ENCODE results near the gene KAZN. TPM values are rescaled to one million over a fixed set of nuclear protein-coding genes. Genes with fewer than 3 reads are reported as not detected.

The KAZN gene
- polyA plus RNA-seq, 1 of the 3 experiments (the other 2 are of a cell fraction), result 6.8 TPM

- no peak overlapping the region for H2AFZ ChIP-seq (ENCODE audit: low read depth)
- WGBS (ENCODE audit: low lambda C conversion rate), result 85% methylated on average over 3 of the region's 9 CpGs
- POLR2A ChIA-PET, result no interaction called here
- no peaks in the 10 kb centered on the region for H3F3A ChIP-seq (replicated peaks; ENCODE audit: insufficient read depth)
- H4K20me1 ChIP-seq (ENCODE audit: insufficient read depth), result no peaks in the 10 kb centered on the region
- H3K27ac ChIP-seq (ENCODE audit: low read depth in 2 of 2, low read length in 1 of 2), result no peak overlapping the region
- no peaks in the 10 kb centered on the region for H3K36me3 ChIP-seq (replicated peaks in 1 of 2; ENCODE audit: control insufficient read depth in 1 of 2, insufficient read depth in 2 of 2, low read length in 1 of 2)
- H3K9me3 ChIP-seq, result no peaks in the 10 kb centered on the region
- H3K4me3 ChIP-seq (ENCODE audit: low read depth in 2 of 2, low read length in 1 of 2), result no peak overlapping the region
- TF ChIP-seq EP300 (IDR thresholded peaks at IDR 0.05; ENCODE audit: borderline replicate concordance in 1 of 2, low read depth in 1 of 2, low read length in 1 of 2) (no peak), CTCF (IDR thresholded peaks at IDR 0.05) (no peak), NFIC (IDR thresholded peaks at IDR 0.05; ENCODE audit: borderline replicate concordance) (no peak), FOXM1 (IDR thresholded peaks at IDR 0.05; ENCODE audit: low read depth) (no peak), FOXJ3 (CRISPR knock-in tag; IDR thresholded peaks at IDR 0.05) (no peak), SIN3A (IDR thresholded peaks at IDR 0.05; ENCODE audit: borderline replicate concordance, low read depth, low read length) (no peak)
- no peaks in the 10 kb centered on the region for H3K9me2 ChIP-seq
- DNase-seq, result no peak
- peaks cover 0 to 6% of the 10 kb centered on the region in 2 experiments; a peak in 2 of 4 replicates for H3K4me1 ChIP-seq (ENCODE audit: control insufficient read depth in 1 of 2, insufficient read depth in 2 of 2, low read depth in 1 of 2, low read length in 1 of 2)
- no peaks in the 10 kb centered on the region for H3K27me3 ChIP-seq (ENCODE audit: insufficient read depth)
- CTCF ChIA-PET, result interaction anchor here (0.6 to 3.6 kb wide), 6 partner anchors 10 to 221 kb away, joined by 3 to 20 read pairs (median 3); partner anchors contain the start of gene TMEM51
- H3K79me2 ChIP-seq (ENCODE audit: insufficient read depth), result no peaks in the 10 kb centered on the region
- no peak overlapping the region for H3K4me2 ChIP-seq
- no peak overlapping the region for H3K9ac ChIP-seq
Observed at GRCh38 chr1:15110128-15110866, 511.8 kb downstream of the KAZN start.

- 79% methylated on average over 2 of the region's 2 CpGs for WGBS (ENCODE audit: low lambda C conversion rate)
- H3K27ac ChIP-seq (ENCODE audit: low read depth in 2 of 2, low read length in 1 of 2), result no peak overlapping the region
- CTCF ChIA-PET, result interaction anchor here (0.6 to 3.6 kb wide), 6 partner anchors 11 to 221 kb away, joined by 3 to 20 read pairs (median 3); partner anchors contain the start of gene TMEM51
- no peak overlapping the region for H3K4me3 ChIP-seq (ENCODE audit: low read depth in 2 of 2, low read length in 1 of 2)
- no peaks in the 10 kb centered on the region for H3K79me2 ChIP-seq (ENCODE audit: insufficient read depth)
- POLR2A ChIA-PET, result no interaction called here
- H3K9ac ChIP-seq, result no peak overlapping the region
- H4K20me1 ChIP-seq (ENCODE audit: insufficient read depth), result no peaks in the 10 kb centered on the region
- H3F3A ChIP-seq (replicated peaks; ENCODE audit: insufficient read depth), result no peaks in the 10 kb centered on the region
- no peaks in the 10 kb centered on the region for H3K9me3 ChIP-seq
- TF ChIP-seq JUND (IDR thresholded peaks at IDR 0.05), result no peak
- no peak for TF ChIP-seq PBX3 (IDR thresholded peaks at IDR 0.05)
- TF ChIP-seq GATA2 (CRISPR knock-in tag; IDR thresholded peaks at IDR 0.05), result no peak
- no peak for TF ChIP-seq USF1 (IDR thresholded peaks at IDR 0.05; ENCODE audit: borderline replicate concordance, low read depth)
- no peak for TF ChIP-seq RCOR1 (IDR thresholded peaks at IDR 0.05; ENCODE audit: low read length)
- TF ChIP-seq RFX5 (IDR thresholded peaks at IDR 0.05; ENCODE audit: low read length), result no peak
- no peak for TF ChIP-seq ZBTB33 (IDR thresholded peaks at IDR 0.05; ENCODE audit: borderline replicate concordance, low read depth)
- TF ChIP-seq FOSL2 (IDR thresholded peaks at IDR 0.05; ENCODE audit: borderline replicate concordance, low read depth), result no peak
- no peaks in the 10 kb centered on the region for H3K27me3 ChIP-seq (ENCODE audit: insufficient read depth)
- H2AFZ ChIP-seq (ENCODE audit: low read depth), result no peak overlapping the region
- H3K36me3 ChIP-seq (replicated peaks in 1 of 2; ENCODE audit: control insufficient read depth in 1 of 2, insufficient read depth in 2 of 2, low read length in 1 of 2), result no peaks in the 10 kb centered on the region
- no peak overlapping the region for H3K4me2 ChIP-seq
- DNase-seq, result no peak
- H3K4me1 ChIP-seq (ENCODE audit: control insufficient read depth in 1 of 2, insufficient read depth in 2 of 2, low read depth in 1 of 2, low read length in 1 of 2), result peaks cover 0 to 6% of the 10 kb centered on the region in 2 experiments; a peak in 2 of 4 replicates
- no peaks in the 10 kb centered on the region for H3K9me2 ChIP-seq
Observed at GRCh38 chr1:15110867-15111230, 512.4 kb downstream of the KAZN start.
